Esophagus squamous epithelium (tissue), 4 donors: ENCODE data around the gene PEX11A.

ENCODE experiments used
- CTCF ChIP-seq, 6 experiments: fragments of 450-650 bp in 4 of 6; fragments of 200-600 bp in 2 of 6; sonication (generic) in 2 of 6; IDR thresholded peaks; one replicate each; pipeline ENCODE4 v1.5.1; 2016 to 2019; ENCODE audit warnings: antibody characterized with exemption in 6 of 6, mild to moderate bottlenecking in 4 of 6, moderate library complexity in 4 of 6
- POLR2A ChIP-seq, 4 donors: fragments of 450-650 bp; IDR thresholded peaks; one replicate each; pipeline ENCODE4 v1.6.1; 2017; ENCODE audit warnings: antibody characterized with exemption in 4 of 4, mild to moderate bottlenecking in 4 of 4, moderate library complexity in 3 of 4

- TF ChIP-seq POLR2A (IDR thresholded peaks at IDR 0.05) (no peak), CTCF (IDR thresholded peaks at IDR 0.05) (no peak)
Measured at GRCh38 chr15:89646416-89647141, 44.0 kb downstream of the PEX11A start.
